Left hindlimb (tissue), 1 donor: ENCODE results near the gene VTI1A.

ENCODE experiments used
- DNase-seq: peaks from one replicate; pipeline ENCODE4 v3.0.0-alpha.2; 2018

VTI1A gene

DNA sequence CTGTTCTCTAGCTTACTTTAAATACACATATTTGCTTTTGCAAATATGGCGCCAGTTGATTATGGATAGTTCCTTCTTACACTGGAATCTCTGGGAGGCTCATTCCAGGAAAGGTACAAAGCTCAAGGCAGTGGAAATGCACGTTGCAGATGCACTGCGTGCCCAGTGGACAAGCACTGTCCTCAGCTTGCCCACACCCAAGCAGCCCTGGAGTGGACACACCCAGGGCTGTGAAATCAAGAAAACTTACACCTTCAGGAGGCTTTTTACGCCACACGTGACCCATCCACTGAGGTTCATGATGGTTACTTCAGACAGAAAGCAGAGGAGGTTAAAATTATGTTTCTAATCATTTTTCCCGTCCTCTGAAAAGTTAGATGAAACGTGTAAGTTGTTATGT is 248.5 kb downstream of the VTI1A start:
- no peak for DNase-seq

DNA sequence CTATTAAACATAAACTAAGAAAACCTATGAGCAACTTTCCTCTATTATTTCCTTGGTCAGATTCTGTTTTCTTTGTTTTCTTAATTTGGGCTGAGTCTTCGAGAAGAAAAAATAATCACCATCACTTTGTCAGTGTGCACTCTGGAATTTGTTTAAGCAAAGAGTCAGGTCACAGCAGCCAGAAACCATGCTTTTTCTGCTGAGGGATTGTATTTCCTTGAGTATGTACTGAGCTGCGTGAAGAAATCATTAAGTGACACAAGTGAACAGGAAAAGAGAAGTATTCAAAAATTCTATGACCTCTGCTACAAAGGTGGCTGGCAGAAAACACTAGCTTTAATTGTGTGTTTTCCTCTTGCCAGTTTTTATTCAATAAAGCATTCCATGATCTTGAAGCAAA is 249.6 kb downstream of the VTI1A start:
- no peak for DNase-seq

DNA sequence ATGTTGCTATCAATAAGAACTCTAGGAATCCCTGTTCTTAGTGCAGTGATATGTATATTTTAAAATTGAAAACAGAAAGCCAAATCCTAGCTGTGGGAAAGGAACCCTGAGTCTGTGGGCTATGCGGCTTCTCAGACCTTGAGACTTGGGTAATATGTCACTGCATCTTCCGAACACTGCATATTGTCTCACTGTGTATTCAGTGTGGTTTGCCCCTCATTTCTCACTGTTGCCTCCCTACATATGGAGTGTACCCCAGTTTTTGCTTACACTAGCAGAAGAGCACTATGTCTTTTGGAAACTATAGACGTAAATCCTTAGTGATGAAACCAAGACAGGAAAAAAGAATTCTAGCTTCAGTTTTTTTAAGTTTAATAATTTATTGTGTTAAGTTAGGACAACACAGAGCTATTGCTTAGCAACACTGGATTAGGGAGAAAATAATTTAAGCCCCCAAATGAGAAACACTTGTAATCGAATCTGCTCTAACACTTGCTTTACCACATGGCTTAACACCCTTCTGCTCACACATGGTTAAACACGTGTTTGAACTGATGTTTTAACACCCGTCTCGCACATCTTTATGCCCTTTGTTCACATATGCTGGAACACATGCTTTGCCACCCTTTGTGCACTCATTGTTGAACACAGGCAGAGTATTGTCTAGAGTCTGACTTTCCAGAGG is 251.3 kb downstream of the VTI1A start:
- DNase-seq = no peak

DNA sequence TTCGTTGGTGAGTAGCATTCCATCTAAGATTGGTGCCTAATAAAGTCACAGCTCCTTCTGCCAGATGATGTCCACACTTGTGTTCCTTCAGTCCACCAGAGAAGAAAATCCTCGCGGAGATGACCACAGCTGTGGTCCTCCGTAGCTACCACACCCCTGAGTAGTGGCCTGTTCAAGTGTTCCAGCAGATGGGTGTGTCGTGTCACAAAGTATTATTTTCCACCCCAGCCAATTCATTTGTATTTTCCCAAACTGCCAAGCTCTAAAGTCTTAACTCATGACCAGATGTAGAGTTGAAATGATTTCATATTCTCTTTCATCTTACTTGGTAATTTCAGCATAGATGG is 251.8 kb downstream of the VTI1A start:
- DNase-seq = no peak

DNA sequence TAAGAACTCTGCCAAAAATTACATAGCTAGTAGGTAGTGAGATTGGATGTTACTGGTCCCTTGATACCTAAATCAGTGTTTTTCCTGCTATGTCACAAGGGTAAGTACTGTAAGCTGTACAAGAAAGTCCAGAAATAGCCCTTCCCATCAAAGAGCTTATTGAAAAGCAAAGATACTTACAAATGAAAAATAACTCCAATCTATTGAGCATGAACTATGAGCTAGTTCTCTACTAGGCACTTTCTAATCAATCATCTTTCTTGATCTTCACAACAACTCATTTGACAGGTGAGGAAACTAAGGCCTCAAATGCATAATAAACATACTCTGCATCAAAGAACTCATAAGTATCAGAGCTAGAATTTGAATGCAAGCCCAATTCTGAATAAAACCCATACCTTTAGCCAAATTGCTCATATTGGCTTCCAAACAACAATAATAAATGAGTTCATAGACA is 253.2 kb downstream of the VTI1A start:
- no peak for DNase-seq

DNA sequence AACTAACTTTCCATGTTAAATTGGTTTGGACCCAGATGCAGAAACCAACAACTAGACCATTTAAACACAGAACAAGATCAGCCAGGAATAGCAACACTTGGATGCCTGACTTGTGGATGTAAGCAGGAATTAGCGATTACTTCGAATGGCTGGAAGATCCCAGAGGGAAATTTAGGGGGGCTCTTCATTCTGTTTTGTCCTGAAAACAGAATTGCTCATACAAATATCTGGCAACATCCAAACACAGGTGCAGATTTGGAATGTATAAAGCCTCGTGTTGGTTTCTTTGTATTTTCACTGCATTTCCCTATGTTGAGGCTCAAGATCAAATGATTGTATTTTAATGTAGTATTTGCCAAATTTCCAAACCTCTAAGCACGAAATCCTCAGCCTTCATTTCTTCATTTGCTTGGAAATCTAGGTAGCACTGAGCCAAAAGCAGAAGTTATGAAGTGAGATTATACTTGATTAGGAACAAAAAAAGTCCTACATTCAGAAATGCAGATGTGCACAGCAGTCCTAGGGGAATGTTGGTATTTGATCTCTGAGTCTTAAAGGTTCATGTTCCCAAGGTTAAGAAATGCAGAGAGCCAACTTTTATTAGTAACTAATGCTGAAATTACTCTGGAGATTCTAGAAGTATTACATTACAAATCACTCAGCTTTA is 254.3 kb downstream of the VTI1A start:
- DNase-seq = peak; percentile 45

DNA sequence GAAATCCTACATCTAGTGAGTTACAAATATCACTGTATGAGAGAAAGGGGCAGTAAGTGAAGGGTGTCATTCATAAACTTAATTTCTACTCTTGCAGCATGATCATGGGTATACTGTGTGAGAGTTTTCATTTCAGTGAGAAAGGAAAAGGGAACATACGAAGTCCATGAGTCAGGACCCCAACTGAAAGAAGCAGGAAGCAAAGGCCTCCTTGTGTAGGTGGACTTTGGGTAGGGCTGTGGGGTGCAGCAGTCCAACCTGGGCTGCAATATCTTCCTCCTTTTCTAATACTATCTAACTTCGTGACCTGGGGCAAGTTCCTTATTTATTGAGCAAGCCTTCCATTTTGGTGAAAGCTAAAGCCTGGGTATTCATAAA is 254.9 kb downstream of the VTI1A start:
- no peak for DNase-seq

DNA sequence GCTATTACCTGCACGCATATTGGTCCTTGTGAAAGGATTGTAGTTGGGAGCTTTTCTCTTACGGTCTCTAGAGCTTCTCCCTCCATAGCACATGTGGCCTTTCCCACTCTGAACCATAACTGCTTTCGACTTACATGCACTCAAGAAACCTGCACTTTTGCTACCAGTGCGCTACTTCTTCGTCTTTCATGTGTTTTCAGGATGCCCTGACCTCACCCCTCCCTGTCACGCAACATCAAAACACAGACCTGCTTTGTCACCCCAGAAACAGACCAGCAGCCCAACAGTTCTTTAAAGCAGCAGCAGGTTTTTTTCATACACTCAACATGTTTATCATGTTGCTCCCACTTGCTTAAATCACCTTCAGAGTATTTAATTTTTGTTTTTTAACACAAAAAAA is 259.6 kb downstream of the VTI1A start:
- no peak for DNase-seq

DNA sequence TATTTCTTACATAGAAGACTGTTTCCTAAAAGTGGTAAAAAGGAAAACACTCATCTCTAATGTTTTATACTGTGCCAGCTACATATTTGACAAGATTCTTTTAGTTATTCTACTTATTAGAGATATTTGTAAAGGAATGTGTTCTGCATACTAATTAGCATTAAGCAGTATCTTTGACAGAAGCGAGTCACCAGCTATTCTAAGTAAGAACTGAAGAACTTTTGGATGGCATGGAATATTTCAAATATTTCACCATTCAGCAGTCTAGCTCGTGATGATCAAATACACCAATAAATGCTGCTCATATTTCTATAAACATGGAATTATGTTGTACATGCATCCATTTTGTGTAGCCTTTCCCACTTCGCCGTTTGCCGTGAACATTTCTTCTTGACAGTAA is 261.4 kb downstream of the VTI1A start:
- DNase-seq = no peak

DNA sequence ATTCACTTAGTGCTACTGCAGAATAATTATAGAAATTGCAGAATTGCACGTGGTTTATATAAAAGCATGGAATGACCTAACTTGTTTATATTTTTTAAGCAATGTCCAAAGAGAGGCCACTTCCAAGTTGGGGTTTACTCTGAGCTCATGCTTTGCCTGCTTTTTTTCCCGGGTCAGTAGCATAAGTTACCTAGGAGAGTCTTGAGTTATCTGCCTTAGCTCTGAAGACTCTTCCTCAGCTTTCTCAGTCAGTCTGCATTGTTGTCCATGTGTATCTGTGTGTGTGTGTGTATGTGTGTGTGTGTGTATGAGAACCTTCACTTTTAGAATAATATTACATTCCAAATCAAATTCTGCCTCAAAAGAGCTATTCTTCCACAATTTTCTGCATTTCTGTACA is 263.5 kb downstream of the VTI1A start:
- DNase-seq = no peak

DNA sequence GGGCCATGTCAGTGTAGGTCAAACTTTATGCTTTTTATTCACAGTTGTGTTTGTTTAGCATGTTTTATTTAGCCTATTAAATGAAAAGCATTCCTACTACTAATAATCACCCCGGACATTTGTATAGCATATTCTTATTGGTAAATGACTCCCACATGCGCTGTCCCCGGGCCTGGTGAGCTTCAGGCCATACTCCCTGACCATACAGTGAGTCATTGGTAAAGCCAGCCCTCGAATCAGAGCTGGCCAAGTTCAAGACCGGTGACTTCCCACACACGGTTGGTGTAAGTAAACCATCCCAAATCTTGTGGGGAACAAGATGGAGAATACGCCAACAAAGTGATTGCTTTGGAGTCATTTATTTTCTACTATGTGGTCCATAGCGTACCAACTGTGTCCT is 264.4 kb downstream of the VTI1A start:
- no peak for DNase-seq

DNA sequence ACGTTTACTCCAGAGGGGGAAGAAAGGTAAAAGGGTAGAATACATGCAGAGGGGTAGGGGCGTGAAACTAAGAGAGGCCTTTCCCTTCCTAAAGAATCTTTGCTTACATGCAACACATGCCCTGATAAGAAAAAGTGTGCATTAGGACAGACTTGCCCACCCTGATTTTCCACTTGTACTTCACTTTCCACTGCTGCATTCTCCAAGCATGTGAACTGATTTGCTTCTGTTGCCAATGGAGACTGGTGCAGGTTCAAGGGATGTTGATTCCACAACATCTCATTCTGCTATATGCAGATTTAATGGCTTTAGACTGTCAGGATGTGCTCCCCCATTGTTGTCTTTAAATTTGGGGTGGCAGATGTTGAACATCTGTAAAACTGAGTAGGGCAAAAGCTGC is 265.5 kb downstream of the VTI1A start:
- DNase-seq = no peak

DNA sequence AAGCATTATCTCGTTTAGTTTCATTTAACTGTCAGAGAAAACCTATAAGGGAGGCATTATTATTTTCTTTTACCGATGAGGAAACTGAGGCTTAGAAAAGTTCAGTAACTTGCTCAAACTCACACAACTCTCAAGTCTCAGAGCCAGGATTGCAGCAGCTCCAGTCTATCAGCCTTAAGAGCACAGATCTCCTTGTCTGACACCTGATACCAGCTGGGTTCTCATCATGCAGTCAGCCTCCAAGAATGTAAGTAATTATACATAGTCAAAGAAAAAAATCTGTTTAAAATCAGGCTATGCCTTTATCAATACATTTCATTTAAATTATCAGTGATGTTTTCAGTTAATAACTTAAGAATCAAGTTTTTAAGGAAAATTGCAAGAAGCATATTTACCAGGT is 266.4 kb downstream of the VTI1A start:
- no peak for DNase-seq

DNA sequence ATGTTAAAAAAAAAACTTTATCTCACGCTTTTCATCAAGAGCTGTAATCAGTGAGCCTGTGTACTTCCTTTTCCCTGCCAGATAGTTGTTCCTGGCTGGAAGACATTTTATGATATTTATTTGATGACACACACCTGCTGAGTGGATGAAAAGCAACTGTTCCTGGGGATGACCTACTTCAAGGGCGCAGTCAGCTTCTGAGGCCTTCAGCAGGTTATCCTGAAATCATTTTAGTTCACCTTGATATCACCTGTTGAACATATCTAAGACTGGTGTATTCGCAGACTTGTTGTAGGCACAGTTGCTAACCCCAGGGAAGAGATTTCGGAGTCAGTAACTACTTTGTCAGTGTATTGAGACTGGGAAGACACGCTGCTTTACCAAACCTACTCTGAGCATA is 268.6 kb downstream of the VTI1A start:
- no peak for DNase-seq

DNA sequence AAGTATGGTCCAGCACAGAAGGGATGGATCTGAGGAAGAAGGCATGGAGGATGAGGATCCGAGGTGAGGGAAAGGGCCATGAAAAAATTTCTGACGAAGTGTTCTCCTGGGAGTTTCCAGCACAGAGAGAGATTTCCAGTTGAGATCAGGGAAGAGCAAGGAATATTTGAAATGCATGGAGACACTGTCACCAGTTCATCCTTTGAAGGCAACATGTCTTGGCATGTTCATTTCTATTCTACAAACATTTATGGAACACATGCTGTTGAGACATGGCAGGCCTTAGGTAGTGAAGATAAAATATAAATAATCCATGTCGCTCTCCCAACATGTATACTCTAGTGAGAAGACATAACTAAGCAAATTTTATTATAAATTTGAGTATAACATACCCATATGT is 269.1 kb downstream of the VTI1A start:
- no peak for DNase-seq

DNA sequence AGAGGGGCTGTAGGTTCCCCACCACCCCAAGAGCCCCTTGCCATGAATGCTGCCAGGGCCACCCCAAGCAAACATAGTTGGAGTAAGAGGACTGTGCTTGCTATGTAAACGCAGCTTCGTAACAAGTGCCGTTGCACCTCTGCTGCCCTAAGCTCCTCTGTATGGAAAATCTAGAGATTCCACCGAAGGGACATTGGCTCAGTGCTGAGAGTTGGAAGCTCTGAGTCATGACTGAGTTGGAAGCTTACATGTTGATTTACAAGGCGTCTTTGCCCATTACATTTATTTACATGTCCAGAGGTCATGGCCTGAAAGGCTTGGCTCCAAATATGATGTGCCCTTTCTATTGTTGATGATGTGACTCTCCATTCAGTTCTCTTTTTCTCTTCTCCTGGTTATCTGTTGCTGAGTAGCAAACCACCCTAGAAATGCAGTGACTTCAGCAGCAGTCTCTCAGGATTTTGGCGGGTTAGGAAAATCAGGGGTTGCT is 270.0 kb downstream of the VTI1A start:
- DNase-seq = no peak

DNA sequence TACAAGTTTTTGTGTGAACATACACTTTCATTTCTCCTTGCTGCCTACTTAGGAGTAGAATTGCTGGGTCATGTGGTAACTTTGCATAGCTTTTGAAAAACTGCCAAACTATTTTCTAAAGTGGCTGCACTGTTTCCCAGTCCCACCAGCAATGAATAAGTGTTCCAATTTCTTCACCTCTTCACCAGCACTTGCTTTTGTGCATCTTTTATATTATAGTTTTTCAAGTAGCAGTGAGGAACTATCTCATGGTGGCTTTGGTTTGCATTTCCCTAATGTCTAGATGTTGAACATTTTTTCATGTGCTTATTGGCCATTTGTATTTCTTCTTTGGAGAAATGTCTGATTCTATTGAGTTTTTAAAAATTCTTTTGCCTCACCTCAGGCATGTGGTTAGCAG is 273.2 kb downstream of the VTI1A start:
- no peak for DNase-seq

DNA sequence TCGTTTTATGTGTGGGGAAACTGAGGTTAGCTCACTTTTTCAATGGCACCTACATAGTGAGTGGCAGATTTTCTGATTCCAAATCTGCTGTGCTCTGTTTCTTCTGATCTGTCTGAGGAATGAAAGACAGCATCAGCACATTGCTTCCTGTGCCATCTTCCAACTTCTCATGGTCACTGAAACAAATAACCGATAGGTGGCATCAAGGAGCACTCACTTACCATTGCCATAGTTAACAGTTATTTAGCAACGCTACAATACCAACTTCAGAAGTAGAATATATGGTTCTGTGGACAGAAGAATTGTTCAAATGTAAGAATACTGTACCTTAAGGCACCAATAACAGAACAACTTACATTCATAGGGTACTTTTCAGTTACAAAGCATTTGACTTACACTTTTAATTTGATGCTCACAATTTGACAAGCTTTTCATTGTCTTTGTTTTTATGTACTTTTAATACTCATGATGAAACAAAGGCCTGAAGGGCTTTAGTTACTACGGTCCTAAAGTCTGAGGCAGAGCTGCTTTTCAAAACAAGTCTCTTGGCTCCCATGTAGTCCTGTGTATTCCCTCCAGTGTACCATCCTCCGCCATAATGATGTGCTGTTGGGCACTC is 274.2 kb downstream of the VTI1A start:
- DNase-seq = no peak

DNA sequence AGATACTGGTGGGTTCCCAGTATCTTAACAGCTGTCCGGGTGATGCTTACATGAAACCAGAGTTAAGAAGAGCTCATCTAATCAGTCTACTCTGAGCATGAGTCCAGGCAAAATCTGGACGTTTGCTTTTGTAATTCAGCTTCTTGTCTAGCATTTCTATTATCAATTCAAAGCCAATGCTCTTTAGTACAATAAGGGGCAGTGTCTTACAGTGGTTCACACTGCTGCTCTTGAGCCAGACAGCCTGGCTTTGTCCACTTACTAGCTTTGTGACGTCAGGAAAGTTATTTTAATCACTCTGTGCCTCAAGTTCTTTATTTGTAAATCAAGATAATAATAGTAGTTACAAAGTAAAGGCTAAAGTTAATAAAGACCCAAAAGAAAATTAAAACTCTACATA is 275.7 kb downstream of the VTI1A start:
- DNase-seq = no peak

DNA sequence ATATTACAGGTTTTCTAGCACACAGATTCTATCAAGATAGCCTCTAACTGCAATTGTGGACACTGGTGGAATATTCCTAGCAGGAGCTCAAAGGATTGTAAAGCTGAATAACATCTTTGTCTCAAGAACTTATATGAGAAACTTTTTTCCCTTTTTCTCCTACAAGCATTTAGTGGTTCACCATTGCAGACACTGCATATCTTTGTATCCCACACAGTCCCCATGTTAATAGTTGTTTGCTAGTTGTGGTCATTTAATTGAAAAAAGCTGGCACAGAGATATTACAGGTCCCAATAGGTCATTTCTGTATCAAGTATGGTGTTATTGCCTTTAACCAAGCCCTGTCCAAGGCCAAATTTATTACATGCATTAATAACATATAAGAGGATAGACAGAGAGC is 276.9 kb downstream of the VTI1A start:
- DNase-seq = no peak

DNA sequence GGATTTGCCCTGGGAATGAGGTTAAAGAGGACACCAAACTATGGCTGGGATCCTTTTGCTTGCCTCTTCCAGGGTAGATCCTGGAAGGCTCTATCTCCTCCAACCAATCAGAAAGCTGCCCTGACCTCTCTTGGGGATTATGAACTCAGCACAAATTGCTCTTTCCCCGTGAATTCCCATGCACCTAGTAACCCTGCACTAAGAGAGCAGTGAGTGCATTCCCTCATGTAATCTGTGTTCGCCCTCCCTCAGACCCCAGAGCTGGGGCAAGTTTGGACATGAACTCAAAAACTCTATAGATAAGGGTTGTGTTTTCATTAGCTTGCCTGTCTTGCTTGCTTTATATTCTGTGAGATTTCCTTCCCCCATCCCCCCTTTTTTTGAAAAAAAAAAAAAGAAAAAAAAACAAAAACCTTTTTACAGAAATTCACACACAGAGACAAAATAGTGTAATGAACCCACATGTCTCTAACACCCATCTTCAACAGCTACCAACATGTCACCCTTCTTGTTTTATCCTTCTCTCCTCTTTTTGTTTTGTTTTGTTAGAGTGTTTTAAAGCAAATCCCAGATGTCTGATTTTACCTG is 277.5 kb downstream of the VTI1A start:
- no peak for DNase-seq

DNA sequence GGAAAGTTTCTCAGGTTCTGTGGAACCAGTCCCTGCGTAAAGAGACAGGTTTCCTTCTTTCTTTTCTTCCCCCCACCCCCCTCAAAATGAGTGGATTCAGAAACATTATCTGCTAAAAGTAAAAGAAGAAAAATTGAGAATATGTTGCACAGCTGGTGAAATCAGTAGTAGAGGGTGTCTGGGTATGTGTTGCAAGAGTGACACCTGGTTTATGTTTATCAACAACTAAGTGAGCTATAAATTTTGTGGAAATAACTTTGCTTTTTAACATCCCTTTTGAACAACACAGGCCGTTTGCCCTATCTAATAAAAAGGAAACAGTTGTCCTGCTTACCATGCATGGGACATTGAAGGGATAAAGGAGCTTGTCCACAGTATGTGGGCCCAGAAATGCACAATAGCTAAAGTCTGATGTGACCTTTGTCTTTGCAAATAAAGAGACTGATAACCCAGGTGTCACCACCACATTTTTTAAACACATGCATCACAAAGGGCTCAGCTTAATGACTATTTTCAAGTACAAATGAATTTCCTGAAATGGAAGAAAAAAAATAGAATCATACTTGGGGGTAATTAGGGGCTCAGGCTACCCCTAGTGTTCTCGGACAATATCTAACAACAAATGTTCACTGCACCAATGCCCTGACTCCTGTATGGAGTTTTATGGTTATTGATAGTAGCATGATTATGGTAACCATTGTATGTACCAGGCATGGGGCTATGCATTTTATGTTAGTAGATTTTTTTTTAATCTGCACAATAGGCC is 281.3 kb downstream of the VTI1A start:
- DNase-seq = no peak

DNA sequence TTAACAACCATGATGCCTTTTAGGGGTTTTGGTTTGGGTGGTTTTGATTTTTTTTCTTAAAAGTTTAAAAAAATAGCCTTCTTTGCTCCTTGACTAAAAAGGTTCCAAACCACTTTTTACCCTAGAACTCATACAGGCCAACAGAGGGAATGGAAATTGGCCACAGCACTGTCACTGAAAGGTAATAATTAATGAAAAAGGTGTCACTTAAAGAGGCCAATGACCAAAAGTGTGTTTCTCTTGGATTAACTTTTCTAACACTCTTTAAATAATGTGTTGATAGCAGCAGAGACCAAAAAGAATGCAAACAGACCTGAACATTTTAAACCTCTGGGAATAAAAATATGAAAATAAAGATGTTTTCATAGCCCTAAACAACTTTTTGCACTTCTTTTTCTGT is 282.0 kb downstream of the VTI1A start:
- DNase-seq = no peak
